Measurements from ENCODE around the gene MAP7.

Gene MAP7

GRCh38 chr6:136532030-136532429 is 18.2 kb downstream of the MAP7 start:
- TF ChIP-seq ZNF274 (IDR thresholded peaks at IDR 0.05; ENCODE audit: low read depth, low read length): no peak
- H3K4me3 ChIP-seq (ENCODE audit: low read length): no peak overlapping the region

GRCh38 chr6:136529710-136530109 is 20.5 kb downstream of the MAP7 start:
- TF ChIP-seq ZNF274 (IDR thresholded peaks at IDR 0.05; ENCODE audit: low read depth, low read length): no peak
- H3K4me3 ChIP-seq (ENCODE audit: low read length): no peak overlapping the region

- H3K4me3 ChIP-seq (ENCODE audit: low read length): no peak overlapping the region
- no peak for TF ChIP-seq ZNF274 (IDR thresholded peaks at IDR 0.05; ENCODE audit: low read depth, low read length)
Measured at GRCh38 chr6:136528477-136528876, 21.7 kb downstream of the MAP7 start.

- H3K4me3 ChIP-seq (ENCODE audit: low read length): no peak overlapping the region
- no peak for TF ChIP-seq ZNF274 (IDR thresholded peaks at IDR 0.05; ENCODE audit: low read depth, low read length)
Measured at GRCh38 chr6:136527831-136528230, 22.4 kb downstream of the MAP7 start.

DNA sequence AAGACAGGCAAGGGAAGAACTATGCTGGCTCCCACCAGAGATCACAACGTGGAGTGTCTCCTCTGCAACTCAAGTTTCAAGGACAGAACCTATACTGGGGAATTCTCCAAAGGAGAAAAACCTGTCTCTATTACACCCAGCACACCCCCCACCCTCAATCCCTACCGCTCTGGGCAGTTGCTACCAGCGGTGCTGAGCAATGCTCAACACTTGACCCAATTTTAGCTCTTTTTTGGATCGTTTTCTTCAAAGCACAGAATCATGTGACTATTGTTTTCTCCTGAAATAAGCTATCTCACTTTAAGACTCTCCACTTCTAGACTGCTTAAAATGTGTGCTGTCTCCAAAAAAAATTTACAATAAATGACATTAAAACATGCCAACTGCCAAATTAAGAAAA is 23.3 kb downstream of the MAP7 start:
- TF ChIP-seq ZNF274 (IDR thresholded peaks at IDR 0.05; ENCODE audit: low read depth, low read length): no peak
- H3K4me3 ChIP-seq (ENCODE audit: low read length): no peak overlapping the region

DNA sequence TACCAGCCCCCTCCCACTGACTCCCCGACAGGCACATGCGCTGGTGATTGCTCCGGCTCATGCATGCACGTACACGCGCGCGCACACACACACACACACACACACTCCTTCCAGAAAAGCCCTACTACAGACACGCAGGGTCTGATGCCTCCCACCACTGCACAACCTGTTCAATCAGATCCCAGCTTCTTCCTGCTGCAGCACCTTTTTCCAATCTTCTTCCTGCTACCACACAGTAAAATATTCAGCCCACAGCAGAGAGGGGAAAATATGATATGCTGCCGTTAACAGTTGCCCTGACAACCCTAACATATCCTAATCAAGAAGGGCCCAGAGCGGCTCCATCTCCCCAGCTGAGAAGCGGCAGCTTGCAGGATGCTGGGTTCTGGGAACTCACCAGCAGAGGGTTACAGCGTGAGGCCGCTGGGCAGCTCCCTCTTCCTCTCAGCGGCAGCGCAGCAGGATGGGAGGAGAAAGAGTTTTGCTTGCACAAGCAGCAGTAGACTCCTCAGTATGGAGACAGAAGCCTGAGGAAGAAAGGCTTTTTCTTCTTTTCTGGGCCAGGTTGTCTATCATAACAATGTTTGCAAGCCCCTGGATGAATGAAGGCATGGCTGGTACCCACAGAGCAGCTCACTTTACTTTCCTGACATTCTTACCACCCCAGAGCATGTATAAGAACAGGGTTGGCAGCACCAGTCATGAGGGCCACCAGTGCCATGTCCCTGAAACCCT is 23.9 kb downstream of the MAP7 start:
- no peak overlapping the region for H3K4me3 ChIP-seq (ENCODE audit: low read length)
- TF ChIP-seq ZNF274 (IDR thresholded peaks at IDR 0.05; ENCODE audit: low read depth, low read length): no peak

- H3K4me3 ChIP-seq (ENCODE audit: low read length): no peak overlapping the region
- no peak for TF ChIP-seq ZNF274 (IDR thresholded peaks at IDR 0.05; ENCODE audit: low read depth, low read length)
Measured at GRCh38 chr6:136525586-136526195, 24.5 kb downstream of the MAP7 start.

DNA sequence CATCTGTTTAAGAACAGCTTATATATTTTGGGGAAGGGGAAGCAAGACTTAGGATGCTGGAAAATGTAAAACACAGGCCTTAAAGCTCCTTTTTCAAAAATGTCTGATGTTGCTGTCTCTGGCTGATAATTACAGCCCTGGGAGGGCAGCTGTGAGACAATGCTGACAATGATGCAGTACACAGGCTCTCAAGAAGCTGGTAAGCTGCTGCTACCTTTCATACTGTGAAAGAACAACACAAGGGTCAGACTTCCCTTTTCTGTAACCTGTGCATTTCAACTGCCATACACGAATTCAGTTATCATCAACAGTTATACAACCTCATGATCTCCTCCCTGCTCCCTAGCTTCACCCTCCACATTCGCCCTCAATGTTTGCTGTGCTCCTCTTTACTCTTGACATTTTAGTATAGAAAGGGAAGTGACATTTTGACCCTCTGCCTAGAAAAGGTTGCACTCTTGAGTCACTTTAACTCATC is 25.2 kb downstream of the MAP7 start:
- no peak for TF ChIP-seq ZNF274 (IDR thresholded peaks at IDR 0.05; ENCODE audit: low read depth, low read length)
- H3K4me3 ChIP-seq (ENCODE audit: low read length): no peak overlapping the region; the same call in 1 of the 2 replicates

- no peak for TF ChIP-seq ZNF274 (IDR thresholded peaks at IDR 0.05; ENCODE audit: low read depth, low read length)
- H3K4me3 ChIP-seq (ENCODE audit: low read length): no peak overlapping the region
Measured at GRCh38 chr6:136524339-136524935, 25.8 kb downstream of the MAP7 start.

DNA sequence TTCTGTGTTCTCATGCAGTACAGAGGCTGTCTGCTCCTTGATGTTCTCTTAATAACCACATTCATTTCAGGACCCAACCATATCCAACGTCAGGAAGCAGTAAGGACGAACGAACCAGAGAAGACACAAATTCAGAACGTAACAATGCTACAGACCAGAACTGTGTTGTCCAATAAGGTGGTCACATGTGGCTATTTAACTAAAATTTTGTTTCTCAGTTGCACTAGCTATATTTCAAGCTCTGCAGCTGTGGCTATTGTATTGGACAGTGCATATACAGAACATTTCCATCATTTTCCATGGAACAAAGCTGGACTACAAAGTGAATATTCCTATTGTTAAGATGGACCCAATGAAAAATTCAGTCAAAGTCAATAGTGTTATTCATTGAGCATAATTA is 27.0 kb downstream of the MAP7 start:
- no peak overlapping the region for H3K4me3 ChIP-seq (ENCODE audit: low read length)
- no peak for TF ChIP-seq ZNF274 (IDR thresholded peaks at IDR 0.05; ENCODE audit: low read depth, low read length)

DNA sequence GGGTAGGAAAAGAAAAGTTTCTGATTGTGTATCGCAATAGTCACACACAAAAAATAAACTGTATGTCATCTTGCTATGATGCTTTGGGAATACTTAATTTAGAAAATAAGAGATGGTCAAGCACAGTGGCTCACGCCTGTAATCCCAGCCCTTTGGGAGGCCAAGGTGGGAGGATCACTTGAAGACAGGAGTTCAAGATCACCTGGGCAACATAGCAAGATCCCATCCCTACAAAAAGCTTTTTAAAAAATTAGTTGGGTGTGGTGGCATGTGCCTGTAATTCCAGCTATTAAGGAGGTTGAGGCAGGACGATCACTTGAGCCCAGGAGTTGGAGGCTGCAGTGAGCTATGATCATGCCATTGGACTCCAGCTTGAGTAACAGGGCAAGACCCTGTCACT is 27.6 kb downstream of the MAP7 start:
- TF ChIP-seq ZNF274 (IDR thresholded peaks at IDR 0.05; ENCODE audit: low read depth, low read length): no peak
- no peak overlapping the region for H3K4me3 ChIP-seq (ENCODE audit: low read length)

DNA sequence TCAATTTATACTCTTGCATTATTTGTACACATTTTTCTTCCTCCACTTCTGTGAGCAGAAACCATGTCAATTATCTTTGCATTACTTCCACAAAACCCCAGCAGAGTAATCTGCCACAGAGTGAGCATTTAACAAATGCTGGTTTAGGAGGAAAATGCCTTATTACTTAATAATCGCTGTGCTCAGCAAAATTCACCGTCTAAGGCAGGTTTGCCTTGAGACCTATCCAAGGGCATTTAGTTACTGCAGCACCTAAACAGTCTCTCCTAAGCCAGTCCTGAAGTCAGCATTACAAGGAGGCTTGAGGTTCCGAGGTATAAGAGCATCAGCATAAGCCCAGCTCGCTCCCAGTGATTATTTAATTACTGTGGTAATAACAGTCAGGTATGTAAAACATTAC is 28.3 kb downstream of the MAP7 start:
- TF ChIP-seq ZNF274 (IDR thresholded peaks at IDR 0.05; ENCODE audit: low read depth, low read length): no peak
- no peak overlapping the region for H3K4me3 ChIP-seq (ENCODE audit: low read length)

DNA sequence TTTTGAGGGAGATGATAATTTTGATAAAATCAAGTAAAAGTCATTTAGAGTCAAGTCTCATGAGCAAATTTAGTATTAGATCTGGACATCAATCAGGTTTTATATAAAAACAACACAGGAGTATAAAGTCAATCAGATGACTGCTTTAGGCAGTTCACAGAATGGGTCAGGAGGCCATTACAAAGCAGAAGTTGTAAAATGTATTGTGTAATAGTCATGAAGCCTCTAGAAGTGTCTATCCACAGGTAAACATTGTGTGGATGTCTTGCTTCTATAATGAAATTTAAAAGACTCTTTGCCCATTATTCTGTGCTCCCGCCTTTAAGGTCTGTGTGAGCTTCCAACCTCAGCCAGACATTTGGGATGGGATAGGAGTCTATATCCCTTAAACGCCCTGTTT is 28.8 kb downstream of the MAP7 start:
- H3K4me3 ChIP-seq (ENCODE audit: low read length): no peak overlapping the region
- no peak for TF ChIP-seq ZNF274 (IDR thresholded peaks at IDR 0.05; ENCODE audit: low read depth, low read length)

DNA sequence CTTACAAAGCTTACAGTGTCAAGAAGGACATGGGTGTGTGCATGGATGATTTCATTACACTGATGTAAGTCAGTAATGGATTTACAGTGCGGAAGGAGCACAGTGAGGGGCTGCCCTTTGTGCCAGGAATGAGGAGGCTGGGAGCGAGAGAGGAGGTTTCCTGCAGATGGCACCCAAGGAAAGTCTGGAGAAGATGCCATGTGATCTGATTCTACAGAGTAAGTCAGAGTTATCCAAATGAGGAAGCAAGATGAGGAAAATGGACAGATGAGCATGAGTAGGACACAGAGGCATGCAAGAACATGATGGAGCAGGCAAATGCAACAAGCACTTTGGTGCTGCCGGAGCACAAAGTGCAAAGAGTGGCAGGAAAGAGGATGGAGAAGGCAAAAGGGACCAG is 29.7 kb downstream of the MAP7 start:
- H3K4me3 ChIP-seq (ENCODE audit: low read length): no peak overlapping the region
- no peak for TF ChIP-seq ZNF274 (IDR thresholded peaks at IDR 0.05; ENCODE audit: low read depth, low read length)

DNA sequence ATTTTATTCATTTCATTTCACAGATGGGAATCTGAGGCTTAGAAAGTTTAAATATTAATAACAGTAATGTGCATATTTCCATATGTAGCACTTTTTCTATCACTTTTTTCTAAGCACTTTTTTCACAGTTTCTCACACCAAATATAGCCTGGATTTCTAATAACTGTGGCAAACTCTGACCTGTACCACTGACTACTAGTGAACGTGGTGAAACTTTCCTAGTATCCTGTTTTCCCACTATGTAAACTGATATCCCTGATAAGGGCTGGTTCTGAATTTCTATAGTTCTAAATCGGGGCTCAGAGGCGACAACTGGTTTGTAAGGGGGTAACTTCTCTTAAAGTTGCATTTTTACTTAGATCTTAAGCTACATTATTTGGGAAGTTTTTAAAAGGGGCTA is 32.6 kb downstream of the MAP7 start:
- TF ChIP-seq ZNF274 (IDR thresholded peaks at IDR 0.05; ENCODE audit: low read depth, low read length): no peak
- no peak overlapping the region for H3K4me3 ChIP-seq (ENCODE audit: low read length)
